HEK293 (cell line): ENCODE results near the gene S1PR4.
A peak's percentile ranks its signal among the peaks of the same experiment; 100 is the strongest.

Source experiments
- CTCF ChIA-PET: fragments of 350-600 bp; formaldehyde crosslinking; extraction: SDS; loops from one replicate; lab custom pipeline; 2021; ENCODE audit warnings: antibody characterized with exemption; lab: Yijun Ruan, JAX
- POLR2A ChIA-PET: fragments of 300-600 bp; formaldehyde crosslinking; extraction: SDS; loops from one replicate; lab custom pipeline; 2020; ENCODE audit warnings: antibody characterized with exemption, inconsistent platforms; lab: Yijun Ruan, JAX
- H3K27ac ChIP-seq: fragments of 200-500 bp; sonication (Bioruptor generic); 2 replicates; pipeline ENCODE4 v1.5.1; 2014; ENCODE audit warnings: low read depth, low read length, control low read depth, inconsistent platforms; ENCODE audit errors: extremely low read depth
- H3K36me3 ChIP-seq, 2 experiments: fragments of 200-500 bp in 1 of 2; sonication (Bioruptor generic) in 1 of 2; 1 replicate in 1 of 2; 2 replicates in 1 of 2; pipeline ENCODE4 v1.5.1; 2014 to 2017; ENCODE audit warnings: inconsistent platforms in 2 of 2, low read length in 2 of 2; ENCODE audit not compliant: control insufficient read depth in 2 of 2, insufficient read depth in 1 of 2
- H3K4me1 ChIP-seq: fragments of 200-500 bp; sonication (Bioruptor generic); 2 replicates; pipeline ENCODE4 v1.5.1; 2014; ENCODE audit warnings: mild to moderate bottlenecking, low read length, inconsistent platforms; ENCODE audit not compliant: control insufficient read depth, insufficient read depth
- H3K4me3 ChIP-seq: 2 replicates; pipeline ENCODE4 v1.5.1; 2011; ENCODE audit warnings: low read depth, mild to moderate bottlenecking, control low read depth, low read length, moderate library complexity
- H3K9me3 ChIP-seq: fragments of 200-500 bp; sonication (Bioruptor generic); 2 replicates; pipeline ENCODE4 v1.5.1; 2014; ENCODE audit warnings: low read depth, low read length, inconsistent platforms; ENCODE audit not compliant: control insufficient read depth, insufficient read depth
- KLF1 ChIP-seq: fragments of 450-650 bp; formaldehyde crosslinking; IDR thresholded peaks from 2 replicates; pipeline ENCODE4 v1.5.1; 2016; ENCODE audit warnings: missing biosample characterization, missing genetic modification characterization
- KLF16 ChIP-seq: fragments of 450-650 bp; formaldehyde crosslinking; IDR thresholded peaks from 2 replicates; pipeline ENCODE4 v1.5.1; 2017; ENCODE audit warnings: missing biosample characterization, missing genetic modification characterization
- KLF17 ChIP-seq: fragments of 450-650 bp; formaldehyde crosslinking; IDR thresholded peaks from 2 replicates; pipeline ENCODE4 v1.5.1; 2016; ENCODE audit warnings: missing biosample characterization, missing genetic modification characterization
- KLF7 ChIP-seq: fragments of 450-650 bp; formaldehyde crosslinking; IDR thresholded peaks from 2 replicates; pipeline ENCODE4 v1.5.1; 2016; ENCODE audit warnings: missing biosample characterization, missing genetic modification characterization, borderline replicate concordance
- KLF9 ChIP-seq: fragments of 450-650 bp; formaldehyde crosslinking; IDR thresholded peaks from 2 replicates; pipeline ENCODE4 v1.5.1; 2016; ENCODE audit warnings: missing biosample characterization, missing genetic modification characterization, low read depth
- RBAK ChIP-seq: fragments of 450-650 bp; formaldehyde crosslinking; IDR thresholded peaks from 2 replicates; pipeline ENCODE4 v1.5.1; 2016; ENCODE audit warnings: missing biosample characterization, missing genetic modification characterization
- ZBTB11 ChIP-seq: fragments of 450-650 bp; formaldehyde crosslinking; conservative IDR thresholded peaks from 2 replicates; pipeline ENCODE4 v1.5.1; 2016; ENCODE audit warnings: low read depth, missing biosample characterization, missing genetic modification characterization
- ZBTB8A ChIP-seq: fragments of 450-650 bp; formaldehyde crosslinking; IDR thresholded peaks from 2 replicates; pipeline ENCODE4 v1.5.1; 2016; ENCODE audit warnings: missing biosample characterization, missing genetic modification characterization
- ZIC2 ChIP-seq: fragments of 450-650 bp; formaldehyde crosslinking; IDR thresholded peaks from 2 replicates; pipeline ENCODE4 v1.5.1; 2016; ENCODE audit warnings: missing biosample characterization, missing genetic modification characterization
- ZNF121 ChIP-seq: fragments of 450-650 bp; formaldehyde crosslinking; IDR thresholded peaks from 2 replicates; pipeline ENCODE4 v1.5.1; 2016; ENCODE audit warnings: missing biosample characterization, missing genetic modification characterization
- ZNF274 ChIP-seq, 2 experiments: fragments of 200-500 bp in 1 of 2; fragments of 450-650 bp in 1 of 2; sonication (Bioruptor generic) in 1 of 2; formaldehyde crosslinking in 1 of 2; IDR thresholded peaks; 2 replicates each; pipeline versions ENCODE4 v1.5.1 to v1.6.1; 2014 to 2016; ENCODE audit warnings: borderline replicate concordance in 1 of 2, inconsistent platforms in 1 of 2, low read length in 1 of 2, missing biosample characterization in 1 of 2, missing genetic modification characterization in 1 of 2
- ZNF501 ChIP-seq: fragments of 450-650 bp; formaldehyde crosslinking; IDR thresholded peaks from 2 replicates; pipeline ENCODE4 v1.5.1; 2016; ENCODE audit warnings: missing biosample characterization, missing genetic modification characterization
- ZNF529 ChIP-seq: fragments of 450-650 bp; formaldehyde crosslinking; IDR thresholded peaks from 2 replicates; pipeline ENCODE4 v1.5.1; 2017; ENCODE audit warnings: missing genetic modification characterization, missing biosample characterization; ENCODE audit not compliant: insufficient replicate concordance
- ZNF558 ChIP-seq: fragments of 450-650 bp; formaldehyde crosslinking; IDR thresholded peaks from 2 replicates; pipeline ENCODE4 v1.5.1; 2016; ENCODE audit warnings: missing biosample characterization, missing genetic modification characterization
- ZNF747 ChIP-seq: fragments of 450-650 bp; formaldehyde crosslinking; IDR thresholded peaks from 2 replicates; pipeline ENCODE4 v1.5.1; 2016; ENCODE audit warnings: missing biosample characterization, missing genetic modification characterization

The S1PR4 gene

GRCh38 chr19:3132971-3133792 is 45.4 kb upstream of the S1PR4 start (continued):
- TF ChIP-seq RBAK (no peak), ZNF501 (tag by site-specific recombination) (no peak), ZIC2 (tag by site-specific recombination) (peak; percentile 80), KLF9 (tag by site-specific recombination) (no peak), ZBTB8A (tag by site-specific recombination) (peak; percentile 52; the same call in 1 of the 2 replicates)
- TF ChIP-seq, all 188 proteins: peak for 3

GRCh38 chr19:3133793-3134116 is 44.8 kb upstream of the S1PR4 start:
- TF ChIP-seq KLF16 (tag by site-specific recombination) (no peak), KLF17 (no peak), ZNF121 (tag by site-specific recombination) (no peak), ZNF747 (tag by site-specific recombination) (no peak), ZNF501 (tag by site-specific recombination) (no peak), ZNF274 (IDR thresholded peaks at IDR 0.05; ENCODE audit: low read length) (no peak), ZNF274 (tag by site-specific recombination; IDR thresholded peaks at IDR 0.05; ENCODE audit: borderline replicate concordance) (no peak), ZNF558 (no peak), ZBTB11 (tag by site-specific recombination) (no peak), KLF7 (tag by site-specific recombination) (no peak)
- TF ChIP-seq, all 188 proteins: peak for 0
- no peak overlapping the region for H3K4me3 ChIP-seq
- ChIA-PET CTCF (interaction anchor here (1.3 kb wide), 1 partner anchor 28 kb away, joined by 3 read pairs; no protein-coding TSS in a partner anchor), POLR2A (no interaction called here)
- H3K4me1 ChIP-seq = no peaks in the 10 kb centered on the region
- no peaks in the 10 kb centered on the region for H3K36me3 ChIP-seq
- H3K9me3 ChIP-seq = no peaks in the 10 kb centered on the region
- no peak overlapping the region for H3K27ac ChIP-seq

GRCh38 chr19:3135961-3136683 is 42.4 kb upstream of the S1PR4 start, which contains the start of gene GNA15:
Gene GNA15, plus strand, starts transcription at chr19:3136033. Its CDS starts 418 bp downstream, at chr19:3136451.
- ChIA-PET POLR2A (no interaction called here), CTCF (interaction anchor here (1.2 to 2.4 kb wide), 3 partner anchors 10 to 173 kb away, joined by 3 to 13 read pairs (median 4); no protein-coding TSS in a partner anchor)
- H3K4me3 ChIP-seq = no peak within 1 kb of the TSS
- no peaks in the 10 kb centered on the region for H3K9me3 ChIP-seq
- no peak within 1 kb of the TSS for H3K27ac ChIP-seq
- no peaks in the 10 kb centered on the region for H3K36me3 ChIP-seq
- H3K4me1 ChIP-seq = no peaks in the 10 kb centered on the region
- TF ChIP-seq ZNF529 (tag by site-specific recombination) (no peak), KLF1 (tag by site-specific recombination) (peak; percentile 61)
